GM19463 (cell line): ENCODE results near the gene ARMC2.
"Not testable (repeated sequence)": the region's sequence is repeated elsewhere in the genome, so short reads cannot be mapped to it uniquely, and the experiment has no call there.

ENCODE experiments used
- ATAC-seq: cut with Tn5 transposase; IDR thresholded peaks from one replicate; pipeline ENCODE4 v1.9.1; 2021; ENCODE audit warnings: mild to moderate bottlenecking, moderate library complexity; ENCODE audit not compliant: unreplicated experiment

Gene ARMC2

GRCh38 chr6:108870357-108870756 is 22.1 kb downstream of the ARMC2 start:
- no peak for ATAC-seq

DNA sequence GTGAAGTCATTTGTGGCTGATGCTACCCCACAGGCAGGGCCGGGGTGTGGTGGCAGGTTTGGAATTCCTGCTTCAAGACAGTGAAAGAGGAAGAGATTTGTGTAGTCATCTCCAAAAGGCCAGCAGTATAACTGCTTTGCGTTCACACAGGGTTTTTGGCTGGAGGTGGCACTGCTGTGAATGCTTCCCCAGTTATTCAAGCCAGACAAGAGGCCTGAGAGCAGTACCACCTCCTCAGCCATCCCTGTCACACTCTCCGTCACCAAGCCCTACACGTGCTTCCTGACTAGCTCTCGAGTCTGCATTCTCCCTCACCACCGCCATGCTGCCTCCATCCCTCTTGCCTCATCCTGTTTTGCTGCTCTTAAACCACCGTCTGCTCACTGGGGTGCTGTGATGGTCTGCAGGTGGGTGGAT is 23.9 kb downstream of the ARMC2 start:
- no peak for ATAC-seq

DNA sequence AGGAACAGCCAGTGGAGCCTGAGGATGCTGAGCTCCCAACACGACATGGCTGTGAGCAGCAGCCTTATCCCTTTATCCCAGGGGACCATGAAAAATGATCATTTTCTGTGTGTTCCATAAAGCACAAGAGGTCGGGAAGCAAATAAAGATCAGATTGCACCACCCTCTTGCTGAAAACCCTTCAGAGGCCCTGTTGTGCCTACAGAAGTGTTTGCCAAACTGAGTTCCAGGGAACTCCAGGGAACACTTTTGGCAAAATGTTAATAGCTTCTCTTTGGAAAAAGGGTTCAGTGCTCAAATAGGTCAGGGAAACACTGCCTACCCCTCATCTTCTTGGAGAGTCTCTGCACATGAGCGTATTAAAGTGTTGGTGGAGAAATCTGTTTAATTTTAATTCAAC is 24.4 kb downstream of the ARMC2 start:
- no peak for ATAC-seq

GRCh38 chr6:108873251-108873650 is 25.0 kb downstream of the ARMC2 start:
- no peak for ATAC-seq

- no peak for ATAC-seq
Measured at GRCh38 chr6:108873971-108874370, 25.7 kb downstream of the ARMC2 start.

DNA sequence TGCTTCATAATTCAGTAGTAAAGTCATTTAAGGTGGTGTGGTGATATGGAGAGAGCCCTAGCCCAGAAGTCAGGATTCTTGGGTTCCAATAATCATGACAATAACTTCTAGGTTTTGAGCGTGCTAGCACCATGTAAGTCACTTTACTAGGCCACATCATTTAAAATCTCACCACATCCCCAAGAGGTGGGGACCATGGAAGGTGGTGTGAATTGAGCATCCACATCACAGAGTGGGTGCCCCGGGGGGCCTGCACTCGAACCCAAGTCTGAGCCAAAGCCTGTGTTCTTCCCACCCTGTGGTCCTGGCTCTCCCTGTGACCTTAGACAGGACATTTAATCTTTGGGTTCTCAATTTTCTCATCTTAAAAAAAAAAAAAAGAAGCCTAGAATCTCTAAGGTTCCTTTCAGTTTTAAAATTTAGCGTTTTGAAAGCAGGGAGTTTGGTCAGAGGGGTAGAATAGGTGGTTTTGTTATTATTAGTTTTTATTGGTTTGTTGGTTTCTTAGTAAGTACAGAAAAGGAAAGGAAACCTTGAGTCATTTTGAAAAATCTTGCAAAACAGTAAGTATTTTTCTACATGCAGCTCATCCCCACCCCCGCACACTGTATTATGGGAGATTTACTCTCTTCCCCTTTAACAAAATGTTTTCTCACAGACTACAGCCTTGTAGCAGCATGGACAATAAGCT is 26.4 kb downstream of the ARMC2 start:
- peak; percentile 90 for ATAC-seq

DNA sequence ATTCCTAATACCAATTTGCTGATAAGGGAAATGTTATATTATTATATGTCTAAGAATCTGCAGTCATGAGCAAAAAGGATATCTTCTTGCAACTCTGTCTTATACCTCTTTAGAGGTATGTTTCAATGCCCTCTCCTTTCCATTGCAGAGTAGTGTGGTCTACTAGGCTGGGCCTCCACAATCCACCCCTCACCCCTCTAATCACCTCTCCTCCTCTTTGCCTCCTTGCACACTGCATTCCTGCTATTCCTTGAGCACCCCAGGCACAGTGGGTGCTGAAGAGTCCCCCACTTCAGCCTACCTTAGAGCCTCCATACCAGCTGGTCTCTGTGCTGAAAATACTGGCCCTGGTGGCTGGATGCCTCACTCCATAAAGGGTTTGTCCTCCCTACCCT is 26.9 kb downstream of the ARMC2 start:
- peak; percentile 17 for ATAC-seq

DNA sequence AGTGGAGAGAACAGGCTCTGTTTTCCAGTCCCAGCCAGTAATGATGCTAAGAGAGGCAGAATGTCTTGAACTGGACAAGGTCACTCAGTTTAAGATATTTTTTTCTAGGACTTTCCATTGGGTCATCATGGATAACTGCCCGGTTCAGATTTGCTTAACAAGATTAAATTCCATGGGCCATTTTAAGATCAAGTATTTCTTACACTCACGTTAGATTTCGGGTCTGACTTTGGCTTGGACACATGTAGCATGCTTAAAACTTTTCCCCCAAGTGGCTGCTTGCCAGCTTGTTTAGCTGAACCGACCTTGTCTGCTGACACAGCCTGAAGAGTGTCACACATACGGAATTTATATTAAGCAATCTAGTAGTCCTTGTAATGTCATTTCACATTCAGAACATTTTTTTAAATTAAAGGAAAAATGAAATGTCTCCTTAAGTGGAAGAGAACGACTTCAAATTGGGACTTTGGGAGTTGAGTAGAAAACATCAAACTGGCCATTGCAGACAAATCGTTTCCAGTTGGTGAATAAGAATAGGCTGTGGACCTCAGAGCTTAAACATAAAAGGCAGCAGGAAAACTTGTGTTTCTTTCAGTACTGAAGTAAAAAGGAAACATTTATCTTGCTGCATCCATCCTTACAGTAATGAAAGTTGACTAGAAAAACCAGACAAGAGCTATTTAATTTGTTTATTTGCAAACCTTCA is 29.0 kb downstream of the ARMC2 start:
- ATAC-seq: no peak

GRCh38 chr6:108878942-108879341 is 30.7 kb downstream of the ARMC2 start:
- ATAC-seq: no peak

- peak; percentile 85 for ATAC-seq
Measured at GRCh38 chr6:108883172-108883571, 35.0 kb downstream of the ARMC2 start.

DNA sequence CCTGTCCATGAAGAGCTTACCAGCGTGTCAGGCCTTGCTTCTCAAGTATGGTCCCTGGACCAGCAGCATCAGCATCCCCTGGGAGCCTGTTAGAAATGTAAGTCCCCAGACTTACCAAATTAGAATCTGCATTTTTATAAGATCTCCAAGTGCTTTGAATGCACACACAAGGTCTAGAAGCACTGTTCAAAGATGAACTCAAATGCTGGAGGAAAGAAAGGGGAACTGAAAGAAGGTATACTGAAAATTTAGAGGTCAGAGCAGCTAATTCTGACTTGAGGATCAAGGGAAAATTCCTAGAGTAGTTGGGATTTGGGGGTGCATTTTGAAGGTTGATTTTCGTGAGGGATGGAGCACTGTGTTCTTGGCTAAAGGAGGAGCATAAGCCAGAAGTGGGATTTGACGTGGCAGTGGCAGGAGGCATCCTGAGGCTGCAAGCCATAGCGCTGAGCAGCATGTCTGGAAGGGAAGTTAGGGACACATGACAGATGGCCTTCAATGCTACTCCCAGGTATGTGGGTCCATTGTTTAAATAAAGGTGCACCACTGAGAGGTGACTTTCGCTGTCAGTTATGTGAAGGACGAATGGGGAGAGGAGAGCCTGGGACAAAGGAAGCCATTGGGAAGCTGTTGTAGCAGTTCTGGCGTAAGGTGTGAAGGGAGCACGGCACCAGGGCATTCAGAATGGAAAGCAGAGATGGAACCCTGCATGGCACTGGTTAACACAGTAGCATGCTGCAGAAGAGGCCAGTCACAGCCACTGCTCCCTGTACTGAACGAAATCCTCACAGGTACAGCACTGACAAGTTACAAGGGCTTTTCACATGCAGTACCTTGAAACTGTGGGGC is 36.2 kb downstream of the ARMC2 start:
- no peak for ATAC-seq

GRCh38 chr6:108888052-108888451 is 39.8 kb downstream of the ARMC2 start:
- ATAC-seq: no peak

GRCh38 chr6:108888745-108889144 is 40.5 kb downstream of the ARMC2 start:
- no peak for ATAC-seq

DNA sequence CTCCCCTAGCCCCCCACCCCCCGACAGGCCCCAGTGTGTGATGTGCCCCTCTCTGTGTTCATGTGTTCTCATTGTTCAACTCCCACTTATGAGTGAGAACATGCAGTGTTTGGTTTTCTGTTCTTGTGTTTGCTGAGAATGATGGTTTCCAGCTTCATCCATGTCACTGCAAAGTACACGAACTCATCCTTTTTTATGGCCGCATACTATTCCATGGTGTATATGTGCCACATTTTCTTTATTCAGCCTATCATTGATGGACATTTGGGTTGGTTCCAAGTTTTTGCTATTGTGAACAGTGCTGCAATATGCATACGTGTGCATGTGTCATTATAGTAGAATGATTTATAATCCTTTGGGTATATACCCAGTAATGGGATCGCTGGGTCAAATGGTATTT is 42.7 kb downstream of the ARMC2 start:
- ATAC-seq: not testable (repeated sequence)

DNA sequence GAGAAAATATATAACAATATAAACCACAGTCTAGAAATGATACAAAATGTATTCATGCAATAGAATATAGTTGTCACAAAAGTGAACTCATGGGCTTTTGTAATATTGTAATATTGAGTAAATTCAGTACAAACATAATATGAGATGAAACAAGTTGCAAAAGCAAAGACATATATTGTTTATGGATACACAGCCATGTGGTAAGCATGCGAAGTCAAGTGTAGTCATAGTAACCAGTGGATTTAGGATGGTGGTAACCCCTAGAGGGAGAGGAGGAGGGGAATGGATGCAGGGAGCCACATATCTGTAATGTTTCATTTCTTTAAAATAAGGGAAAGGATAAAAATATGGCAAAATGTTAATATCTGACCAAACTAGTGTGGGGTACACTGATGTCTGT is 47.3 kb downstream of the ARMC2 start:
- ATAC-seq: no peak

- ATAC-seq: no peak
Measured at GRCh38 chr6:108896111-108896661, 48.0 kb downstream of the ARMC2 start.

GRCh38 chr6:108897371-108897770 is 49.1 kb downstream of the ARMC2 start:
- no peak for ATAC-seq

DNA sequence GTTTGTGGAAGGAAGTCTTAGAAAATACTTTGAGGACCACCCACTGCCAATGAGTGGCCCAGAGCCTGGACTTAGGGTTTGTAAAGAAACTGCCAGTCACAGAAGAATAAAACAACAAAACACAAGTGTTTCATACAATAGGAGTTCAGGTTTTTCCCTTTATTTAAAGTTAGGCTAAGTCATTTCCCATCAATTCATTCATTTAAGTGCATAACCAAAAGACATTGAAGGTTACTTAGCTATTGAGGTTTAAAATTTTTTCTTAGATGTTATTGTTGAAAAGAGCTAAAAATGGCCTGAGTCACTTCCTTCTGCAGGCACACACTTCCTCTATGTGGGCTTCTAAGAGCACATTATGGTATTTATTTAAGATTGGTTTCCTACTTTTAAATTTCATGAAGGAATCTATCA is 54.2 kb downstream of the ARMC2 start:
- no peak for ATAC-seq

DNA sequence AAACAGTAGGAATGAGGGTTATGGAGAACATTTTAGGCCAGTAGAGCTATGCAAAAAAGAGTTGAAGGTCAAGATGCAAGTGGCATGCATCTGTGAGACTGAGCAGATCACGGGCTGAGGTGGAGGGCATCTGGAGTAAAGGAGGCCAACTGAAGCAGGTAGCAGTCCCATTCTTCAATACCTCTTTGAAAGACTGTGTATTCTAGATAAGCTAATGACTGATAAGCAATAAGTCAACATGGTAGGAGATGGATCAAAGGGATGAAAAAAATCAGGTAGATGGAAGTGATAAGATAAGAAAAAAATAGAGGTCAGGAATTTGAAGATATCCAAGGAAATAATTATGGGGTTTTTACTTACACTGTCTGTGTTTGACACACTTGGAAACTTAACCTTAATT is 55.6 kb downstream of the ARMC2 start:
- ATAC-seq: no peak

DNA sequence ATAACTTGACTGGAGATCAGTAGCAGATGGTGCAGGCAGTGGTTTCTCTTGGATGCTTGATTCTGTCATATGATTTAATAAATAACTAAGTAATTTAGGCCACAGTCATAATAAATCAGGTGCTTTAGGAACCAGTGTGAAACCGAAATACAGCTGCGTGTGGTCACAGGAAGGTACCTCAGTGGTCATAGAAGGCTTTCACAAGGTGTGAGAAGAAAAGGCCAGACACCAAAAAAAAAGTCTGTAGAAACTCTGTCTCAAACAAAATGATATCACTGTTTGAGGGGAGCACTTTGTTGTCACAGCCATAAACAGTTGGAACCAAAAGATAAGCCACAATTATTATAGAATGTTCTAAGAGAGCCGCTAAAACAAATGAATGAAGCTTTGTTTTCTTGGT is 56.5 kb downstream of the ARMC2 start:
- ATAC-seq: peak; percentile 99

GRCh38 chr6:108914235-108915022 is 66.2 kb downstream of the ARMC2 start:
- no peak for ATAC-seq
